Ovary (tissue), 9 donors: ENCODE results near the gene TAF1D. TPM values are rescaled to one million over a fixed set of nuclear protein-coding genes. Genes with fewer than 3 reads are reported as not detected.

Experiments
- DNase-seq, 5 donors: peaks; one replicate each; pipeline ENCODE4 v3.0.0-alpha.2; 2019 to 2020
- H3K27ac ChIP-seq, 2 donors: fragments of 200-600 bp; one replicate each; pipeline versions ENCODE4 v1.5.1 to v1.8.0; 2019 to 2022
- H3K27me3 ChIP-seq: fragments of 200-600 bp; one replicate; pipeline ENCODE4 v1.8.0; 2022
- H3K36me3 ChIP-seq: fragments of 200-600 bp; sonication (generic); one replicate; pipeline ENCODE4 v1.5.1; 2019
- H3K4me1 ChIP-seq: one replicate; pipeline ENCODE4 v1.8.1; 2013; ENCODE audit warnings: mild to moderate bottlenecking, moderate library complexity; ENCODE audit not compliant: insufficient read depth
- H3K4me3 ChIP-seq: fragments of 200-600 bp; sonication (generic); one replicate; pipeline ENCODE4 v1.5.1; 2017
- H3K9me3 ChIP-seq, 2 donors: fragments of 200-600 bp in 1 of 2; sonication (generic) in 1 of 2; one replicate each; pipeline versions ENCODE4 v1.5.1 to v1.8.1; 2013 to 2019; ENCODE audit warnings: mild to moderate bottlenecking in 1 of 2, moderate library complexity in 1 of 2
- CTCF ChIP-seq, 3 donors: fragments of 450-650 bp in 2 of 3; fragments of 200-600 bp in 1 of 3; IDR thresholded peaks; one replicate each; pipeline versions ENCODE4 v1.5.1 to v1.8.0; 2016 to 2022; ENCODE audit warnings: antibody characterized with exemption in 3 of 3, mild to moderate bottlenecking in 1 of 3
- EP300 ChIP-seq: sonication (generic); formaldehyde crosslinking; IDR thresholded peaks from one replicate; pipeline ENCODE4 v1.6.1; 2017; ENCODE audit warnings: antibody characterized with exemption
- POLR2A ChIP-seq: fragments of 450-650 bp; IDR thresholded peaks from one replicate; pipeline ENCODE4 v1.6.1; 2017; ENCODE audit warnings: antibody characterized with exemption, mild to moderate bottlenecking, moderate library complexity
- WGBS, 3 donors: extraction: QIAGEN DNeasy Blood & Tissue Kit in 1 of 3; methylation state at CpG; one replicate each; pipeline versions ENCODE4 v1.1.5 to v1.1.7; 2013 to 2017; 5-methylcytosine and 5-hydroxymethylcytosine counted together
- intact Hi-C, 4 donors: fragments of 100-400 bp; cut with DNase I; formaldehyde crosslinking; loops; one replicate each; pipeline versions ENCODE4 v1.11.0 to v1.15.1; 2022 to 2023
- polyA plus RNA-seq, 2 donors: library from polyadenylated mRNA; stranded (reverse); fragments of 200-250 nt in 1 of 2; fragments of 350-450 nt in 1 of 2; fragmentation: Illumina TruSeq in 1 of 2; extraction: RNeasy Lipid Tissue Mini Kit (QIAGEN cat#74804) in 1 of 2; gene quantifications; one replicate each; pipeline ENCODE4 v1.2.3, GENCODE V29; 2013 to 2014
- total RNA-seq, 7 donors: library from RNA; depleted of rRNA in 2 of 7; stranded (reverse); fragments of >200 nt in 2 of 7; fragmentation: NEBNext Ultra II Directional in 3 of 7; extraction: Animal tissue kit (Norgen Biotek cat#: 25700) in 3 of 7; gene quantifications; one replicate each; pipeline versions ENCODE4 v1.1.0 to v1.2.4, GENCODE V29; 2016 to 2023
- donor health status: DM: no; HTN: no; CAD: no; lungs with moderate emphysema.
- donor health status: DM: no; HTN: no; CAD: no.
- donor health status: Bipolar disorder and iron deficiency.
- donor health status: DM: yes; HTN: yes; CAD: no.
- donor health status: DM: no; HTN: no; CAD: no.
- donor health status: DM: yes; HTN: yes; CAD: no.

Gene TAF1D
- total and polyA plus RNA-seq, 9 donors = 73.7 to 155 (median 107) TPM

- peaks cover 2% of the 10 kb centered on the region for H3K4me1 ChIP-seq
- H3K27me3 ChIP-seq = no peaks in the 10 kb centered on the region
- no peak for DNase-seq
- H3K4me3 ChIP-seq = no peak overlapping the region
- intact Hi-C loops = no loop called here
- TF ChIP-seq EP300 (no peak), CTCF (IDR thresholded peaks at IDR 0.05) (no peak), POLR2A (no peak)
- H3K9me3 ChIP-seq = no peaks in the 10 kb centered on the region
- no peak overlapping the region for H3K27ac ChIP-seq
- 86 to 90% (median 88%) methylated on average over 1 of the region's 1 CpG for WGBS, 3 donors
- H3K36me3 ChIP-seq = no peaks in the 10 kb centered on the region
Observed at GRCh38 chr11:93735627-93736026, 5.7 kb downstream of the TAF1D start.

DNA sequence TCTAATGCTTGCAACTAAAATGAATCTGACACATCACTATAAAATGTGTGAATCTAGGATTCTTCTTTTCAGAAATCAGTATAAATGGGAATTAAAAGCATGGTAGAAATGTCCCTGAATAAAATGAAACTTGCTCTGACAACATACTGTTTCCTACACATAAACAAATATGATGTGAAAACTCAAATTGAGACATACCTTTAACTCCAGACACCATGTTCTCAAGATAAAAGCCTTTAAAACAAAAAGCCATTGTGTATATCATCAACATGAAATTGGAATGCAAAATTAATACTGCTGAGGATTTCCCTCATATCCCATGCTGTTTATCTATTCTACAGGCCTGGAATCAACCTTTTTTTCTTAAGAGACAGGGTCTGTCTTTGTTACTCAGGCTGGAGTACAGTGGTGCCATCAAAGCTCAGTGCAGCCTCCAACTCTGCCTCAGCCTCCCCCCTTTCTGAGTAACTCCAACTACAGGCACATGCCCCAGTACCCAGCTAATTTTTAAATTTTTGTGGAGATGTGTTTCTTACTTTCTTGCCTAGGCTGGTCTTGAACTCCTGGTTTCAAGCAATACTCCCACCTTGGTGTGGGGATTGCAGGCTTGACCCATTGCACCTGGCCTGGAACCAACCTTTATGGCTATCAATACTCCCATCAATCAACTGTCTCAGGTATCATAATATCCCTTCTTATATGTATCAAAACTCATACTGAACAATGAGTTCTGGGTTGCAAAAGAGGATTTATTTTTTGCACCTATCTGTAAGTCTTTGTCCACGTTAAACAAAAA is 6.7 kb downstream of the TAF1D start:
- H3K27me3 ChIP-seq = no peaks in the 10 kb centered on the region
- H3K9me3 ChIP-seq = no peaks in the 10 kb centered on the region
- WGBS, 3 donors = 63 to 72% (median 65%) methylated on average over 1 of the region's 1 CpG
- TF ChIP-seq POLR2A = no peak
- TF ChIP-seq CTCF (IDR thresholded peaks at IDR 0.05) = no peak
- TF ChIP-seq EP300 = no peak
- no peak overlapping the region for H3K27ac ChIP-seq
- no peak for DNase-seq
- H3K36me3 ChIP-seq = no peaks in the 10 kb centered on the region
- H3K4me1 ChIP-seq = peaks cover 2% of the 10 kb centered on the region
- H3K4me3 ChIP-seq = no peak overlapping the region
- intact Hi-C loops = no loop called here

GRCh38 chr11:93733474-93733873 is 7.8 kb downstream of the TAF1D start:
- no peaks in the 10 kb centered on the region for H3K4me1 ChIP-seq
- no peaks in the 10 kb centered on the region for H3K9me3 ChIP-seq
- H3K27me3 ChIP-seq = no peaks in the 10 kb centered on the region
- 72 to 78% (median 73%) methylated on average over 6 of the region's 6 CpGs for WGBS, 3 donors
- no peak for DNase-seq
- H3K27ac ChIP-seq = no peak overlapping the region
- no peaks in the 10 kb centered on the region for H3K36me3 ChIP-seq
- no peak for TF ChIP-seq CTCF (IDR thresholded peaks at IDR 0.05)
- no peak for TF ChIP-seq EP300
- no peak for TF ChIP-seq POLR2A
- H3K4me3 ChIP-seq = no peak overlapping the region
- intact Hi-C loops = no loop called here

DNA sequence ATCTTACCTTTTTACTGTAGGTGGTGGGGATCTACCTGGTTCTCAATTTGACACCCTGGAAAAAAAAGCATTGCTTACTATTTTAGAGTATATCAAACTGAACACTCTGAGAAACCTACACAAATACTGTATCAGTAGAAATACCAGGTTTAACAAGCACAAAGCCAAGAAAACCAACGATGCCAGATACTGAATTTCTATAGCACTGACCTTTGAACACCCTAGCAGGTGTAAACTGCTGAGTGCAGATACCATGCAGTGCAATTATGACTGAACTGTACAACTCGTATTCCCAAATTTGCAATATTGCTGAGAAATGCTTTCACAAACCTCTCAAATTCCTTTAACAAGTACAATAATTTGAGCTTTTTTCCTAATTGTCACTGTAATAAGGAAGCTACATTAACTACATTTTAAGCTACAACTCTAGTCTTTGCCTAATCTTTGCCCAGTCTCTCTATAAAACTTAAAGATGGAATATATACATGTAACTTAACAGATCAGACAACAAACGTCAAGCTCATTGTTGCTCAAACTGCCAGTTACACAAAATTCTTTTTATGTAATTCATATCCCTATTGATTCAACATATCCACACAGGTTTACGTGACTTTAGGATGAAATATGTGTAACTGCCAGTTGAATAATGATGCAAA is 8.9 kb downstream of the TAF1D start:
- Histone ChIP-seq H3K27ac (no peak overlapping the region), H3K9me3 (no peaks in the 10 kb centered on the region), H3K27me3 (no peaks in the 10 kb centered on the region), H3K4me1 (no peaks in the 10 kb centered on the region), H3K4me3 (no peak overlapping the region), H3K36me3 (no peaks in the 10 kb centered on the region)
- TF ChIP-seq EP300 (no peak), CTCF (IDR thresholded peaks at IDR 0.05) (no peak), POLR2A (no peak)
- intact Hi-C loops = no loop called here
- WGBS, 3 donors = 71 to 76% (median 74%) methylated on average over 4 of the region's 4 CpGs
- no peak for DNase-seq
